ENCODE results near the gene BCOR. TPM values are rescaled to one million over a fixed set of nuclear protein-coding genes. Genes with fewer than 3 reads are reported as not detected.

BCOR gene
- polyA plus RNA-seq, 1 of the 3 experiments (the other 2 are of a cell fraction): 8.8 TPM

- CTCF ChIA-PET: no interaction called here
- H3K27ac ChIP-seq (ENCODE audit: low read depth in 2 of 2, low read length in 1 of 2): no peak overlapping the region
- H3K36me3 ChIP-seq (replicated peaks in 1 of 2; ENCODE audit: control insufficient read depth in 1 of 2, insufficient read depth in 2 of 2, low read length in 1 of 2): no peaks in the 10 kb centered on the region
- H4K20me1 ChIP-seq (ENCODE audit: insufficient read depth): no peaks in the 10 kb centered on the region
- H3K9me3 ChIP-seq: no peaks in the 10 kb centered on the region
- H3K9me2 ChIP-seq: no peaks in the 10 kb centered on the region
- no peak overlapping the region for H3K9ac ChIP-seq
- no peaks in the 10 kb centered on the region for H3K4me1 ChIP-seq (ENCODE audit: control insufficient read depth in 1 of 2, insufficient read depth in 2 of 2, low read depth in 1 of 2, low read length in 1 of 2)
- DNase-seq: no peak
- H3K4me3 ChIP-seq (ENCODE audit: low read depth in 2 of 2, low read length in 1 of 2): no peak overlapping the region
- no peaks in the 10 kb centered on the region for H3K79me2 ChIP-seq (ENCODE audit: insufficient read depth)
- no peak overlapping the region for H2AFZ ChIP-seq (ENCODE audit: low read depth)
- no peak overlapping the region for H3K4me2 ChIP-seq
- POLR2A ChIA-PET: no interaction called here
- H3K27me3 ChIP-seq (ENCODE audit: insufficient read depth): no peaks in the 10 kb centered on the region
- TF ChIP-seq IRF3 (IDR thresholded peaks at IDR 0.05; ENCODE audit: low read depth, low read length) (no peak), RFX5 (IDR thresholded peaks at IDR 0.05; ENCODE audit: low read length) (no peak), RXRA (IDR thresholded peaks at IDR 0.05; ENCODE audit: borderline replicate concordance, low read depth) (no peak), FOSL2 (IDR thresholded peaks at IDR 0.05; ENCODE audit: borderline replicate concordance, low read depth) (no peak), TCF12 (IDR thresholded peaks at IDR 0.05) (no peak), JUND (IDR thresholded peaks at IDR 0.05) (no peak), YY1 (IDR thresholded peaks at IDR 0.05; ENCODE audit: low read depth) (no peak), MXI1 (IDR thresholded peaks at IDR 0.05; ENCODE audit: low read depth, low read length) (no peak), ELF1 (IDR thresholded peaks at IDR 0.05) (no peak), SMC3 (IDR thresholded peaks at IDR 0.05; ENCODE audit: low read depth, low read length) (no peak), RAD21 (IDR thresholded peaks at IDR 0.05; ENCODE audit: low read length) (no peak), CHD2 (IDR thresholded peaks at IDR 0.05; ENCODE audit: low read length, partially characterized antibody) (no peak), NRF1 (IDR thresholded peaks at IDR 0.05; ENCODE audit: low read depth, low read length) (no peak), FOXM1 (IDR thresholded peaks at IDR 0.05; ENCODE audit: low read depth) (no peak), GABPA (IDR thresholded peaks at IDR 0.05; ENCODE audit: low read depth) (no peak), EZH2phosphoT487 (IDR thresholded peaks at IDR 0.05; ENCODE audit: borderline replicate concordance, low read depth) (no peak)
- TF ChIP-seq, protein P1, sequence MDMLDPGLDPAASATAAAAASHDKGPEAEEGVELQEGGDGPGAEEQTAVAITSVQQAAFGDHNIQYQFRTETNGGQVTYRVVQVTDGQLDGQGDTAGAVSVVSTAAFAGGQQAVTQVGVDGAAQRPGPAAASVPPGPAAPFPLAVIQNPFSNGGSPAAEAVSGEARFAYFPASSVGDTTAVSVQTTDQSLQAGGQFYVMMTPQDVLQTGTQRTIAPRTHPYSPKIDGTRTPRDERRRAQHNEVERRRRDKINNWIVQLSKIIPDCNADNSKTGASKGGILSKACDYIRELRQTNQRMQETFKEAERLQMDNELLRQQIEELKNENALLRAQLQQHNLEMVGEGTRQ (IDR thresholded peaks at IDR 0.05; ENCODE audit: borderline replicate concordance, low read depth, low read length): no peak
- TF ChIP-seq, protein P2, sequence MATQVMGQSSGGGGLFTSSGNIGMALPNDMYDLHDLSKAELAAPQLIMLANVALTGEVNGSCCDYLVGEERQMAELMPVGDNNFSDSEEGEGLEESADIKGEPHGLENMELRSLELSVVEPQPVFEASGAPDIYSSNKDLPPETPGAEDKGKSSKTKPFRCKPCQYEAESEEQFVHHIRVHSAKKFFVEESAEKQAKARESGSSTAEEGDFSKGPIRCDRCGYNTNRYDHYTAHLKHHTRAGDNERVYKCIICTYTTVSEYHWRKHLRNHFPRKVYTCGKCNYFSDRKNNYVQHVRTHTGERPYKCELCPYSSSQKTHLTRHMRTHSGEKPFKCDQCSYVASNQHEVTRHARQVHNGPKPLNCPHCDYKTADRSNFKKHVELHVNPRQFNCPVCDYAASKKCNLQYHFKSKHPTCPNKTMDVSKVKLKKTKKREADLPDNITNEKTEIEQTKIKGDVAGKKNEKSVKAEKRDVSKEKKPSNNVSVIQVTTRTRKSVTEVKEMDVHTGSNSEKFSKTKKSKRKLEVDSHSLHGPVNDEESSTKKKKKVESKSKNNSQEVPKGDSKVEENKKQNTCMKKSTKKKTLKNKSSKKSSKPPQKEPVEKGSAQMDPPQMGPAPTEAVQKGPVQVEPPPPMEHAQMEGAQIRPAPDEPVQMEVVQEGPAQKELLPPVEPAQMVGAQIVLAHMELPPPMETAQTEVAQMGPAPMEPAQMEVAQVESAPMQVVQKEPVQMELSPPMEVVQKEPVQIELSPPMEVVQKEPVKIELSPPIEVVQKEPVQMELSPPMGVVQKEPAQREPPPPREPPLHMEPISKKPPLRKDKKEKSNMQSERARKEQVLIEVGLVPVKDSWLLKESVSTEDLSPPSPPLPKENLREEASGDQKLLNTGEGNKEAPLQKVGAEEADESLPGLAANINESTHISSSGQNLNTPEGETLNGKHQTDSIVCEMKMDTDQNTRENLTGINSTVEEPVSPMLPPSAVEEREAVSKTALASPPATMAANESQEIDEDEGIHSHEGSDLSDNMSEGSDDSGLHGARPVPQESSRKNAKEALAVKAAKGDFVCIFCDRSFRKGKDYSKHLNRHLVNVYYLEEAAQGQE (IDR thresholded peaks at IDR 0.05; ENCODE audit: low read depth, low read length): no peak
- TF ChIP-seq, protein P3, sequence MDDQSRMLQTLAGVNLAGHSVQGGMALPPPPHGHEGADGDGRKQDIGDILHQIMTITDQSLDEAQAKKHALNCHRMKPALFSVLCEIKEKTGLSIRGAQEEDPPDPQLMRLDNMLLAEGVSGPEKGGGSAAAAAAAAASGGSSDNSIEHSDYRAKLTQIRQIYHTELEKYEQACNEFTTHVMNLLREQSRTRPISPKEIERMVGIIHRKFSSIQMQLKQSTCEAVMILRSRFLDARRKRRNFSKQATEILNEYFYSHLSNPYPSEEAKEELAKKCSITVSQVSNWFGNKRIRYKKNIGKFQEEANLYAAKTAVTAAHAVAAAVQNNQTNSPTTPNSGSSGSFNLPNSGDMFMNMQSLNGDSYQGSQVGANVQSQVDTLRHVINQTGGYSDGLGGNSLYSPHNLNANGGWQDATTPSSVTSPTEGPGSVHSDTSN (IDR thresholded peaks at IDR 0.05): no peak
- H3F3A ChIP-seq (replicated peaks; ENCODE audit: insufficient read depth): no peaks in the 10 kb centered on the region
- 31% methylated on average over 2 of the region's 2 CpGs for WGBS (ENCODE audit: low lambda C conversion rate)
Observed at GRCh38 chrX:40021647-40022046, 76.1 kb downstream of the BCOR start.
